Urinary bladder (tissue), 4 donors: ENCODE results near the gene PXN. TPM values are rescaled to one million over a fixed set of nuclear protein-coding genes. Genes with fewer than 3 reads are reported as not detected.
"Not testable (repeated sequence)": the region's sequence is repeated elsewhere in the genome, so short reads cannot be mapped to it uniquely, and the experiment has no call there.

Experiments used
- DNase-seq: peaks from one replicate; pipeline ENCODE4 v3.0.0-alpha.2; 2015; ENCODE audit errors: extremely low spot score
- H3K27ac ChIP-seq: one replicate; pipeline ENCODE4 v1.5.1; 2013; ENCODE audit warnings: low read depth, mild to moderate bottlenecking, moderate library complexity
- H3K36me3 ChIP-seq: one replicate; pipeline ENCODE4 v1.6.1; 2013; ENCODE audit warnings: mild to moderate bottlenecking, moderate library complexity; ENCODE audit not compliant: insufficient read depth
- H3K4me1 ChIP-seq: one replicate; pipeline ENCODE4 v1.6.1; 2013; ENCODE audit warnings: mild to moderate bottlenecking, moderate library complexity; ENCODE audit not compliant: insufficient read depth
- H3K4me3 ChIP-seq: one replicate; pipeline ENCODE4 v1.5.1; 2013; ENCODE audit warnings: low read depth, low read length
- WGBS: extraction: QIAGEN DNeasy Blood & Tissue Kit; methylation state at CpG from one replicate; pipeline ENCODE4 v1.1.7; 2013; 5-methylcytosine and 5-hydroxymethylcytosine counted together
- polyA plus RNA-seq: library from polyadenylated mRNA; stranded (reverse); fragments of 200-250 nt; gene quantifications from one replicate; pipeline ENCODE4 v1.2.3, GENCODE V29; 2013
- total RNA-seq: library from RNA; depleted of rRNA; stranded (reverse); fragments of >200 nt; gene quantifications from one replicate; pipeline ENCODE4 v1.2.3, GENCODE V29; 2014
- donor health status: healthy with polysubstance abuse.
- donor health status: healthy.

Gene PXN
- total and polyA plus RNA-seq, 2 donors: 32.4 to 111 TPM

DNA sequence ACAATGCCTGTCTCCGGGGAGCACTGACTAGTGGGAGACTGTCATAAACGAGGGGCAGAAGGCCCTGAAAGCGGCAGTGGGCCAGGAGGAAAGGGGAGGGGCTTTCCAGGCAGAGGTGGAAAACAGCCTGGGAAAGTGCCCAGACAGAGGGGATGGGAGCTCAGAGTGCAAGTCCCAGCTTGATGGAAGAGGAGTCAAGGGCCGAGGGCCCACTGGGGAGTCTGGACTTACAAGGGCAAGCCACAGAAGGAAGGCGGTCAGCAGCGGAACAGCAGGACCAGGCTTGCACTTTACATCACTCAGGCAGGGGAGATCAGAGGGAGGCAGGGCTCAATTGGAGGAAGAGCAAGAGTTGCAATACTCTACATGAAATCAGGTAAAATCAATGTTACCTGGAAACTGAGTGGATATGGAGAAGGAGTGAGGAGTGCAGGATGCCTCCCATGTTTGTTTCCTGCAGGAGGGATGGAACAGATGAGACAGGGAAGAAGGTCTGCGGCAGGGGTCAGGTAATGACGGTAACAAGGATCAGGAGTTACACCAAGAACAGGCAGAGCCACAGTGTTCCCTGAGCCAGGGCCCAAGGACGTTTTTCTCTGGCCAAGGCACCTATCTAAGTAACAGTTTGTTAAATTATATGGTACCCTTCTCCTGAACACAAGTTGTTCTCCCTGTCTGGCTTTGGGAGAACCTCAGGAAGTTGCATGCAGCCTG is 23.8 kb downstream of the PXN start:
- H3K27ac ChIP-seq: no peak overlapping the region
- H3K4me3 ChIP-seq: no peak overlapping the region
- H3K36me3 ChIP-seq: no peaks in the 10 kb centered on the region
- H3K4me1 ChIP-seq: no peaks in the 10 kb centered on the region
- no peak for DNase-seq
- WGBS: 40% methylated on average over 9 of the region's 9 CpGs

- no peak overlapping the region for H3K27ac ChIP-seq
- H3K4me1 ChIP-seq: no peaks in the 10 kb centered on the region
- DNase-seq: no peak
These were observed 25.1 kb downstream of the PXN start for GRCh38 chr12:120240495-120240833.

DNA sequence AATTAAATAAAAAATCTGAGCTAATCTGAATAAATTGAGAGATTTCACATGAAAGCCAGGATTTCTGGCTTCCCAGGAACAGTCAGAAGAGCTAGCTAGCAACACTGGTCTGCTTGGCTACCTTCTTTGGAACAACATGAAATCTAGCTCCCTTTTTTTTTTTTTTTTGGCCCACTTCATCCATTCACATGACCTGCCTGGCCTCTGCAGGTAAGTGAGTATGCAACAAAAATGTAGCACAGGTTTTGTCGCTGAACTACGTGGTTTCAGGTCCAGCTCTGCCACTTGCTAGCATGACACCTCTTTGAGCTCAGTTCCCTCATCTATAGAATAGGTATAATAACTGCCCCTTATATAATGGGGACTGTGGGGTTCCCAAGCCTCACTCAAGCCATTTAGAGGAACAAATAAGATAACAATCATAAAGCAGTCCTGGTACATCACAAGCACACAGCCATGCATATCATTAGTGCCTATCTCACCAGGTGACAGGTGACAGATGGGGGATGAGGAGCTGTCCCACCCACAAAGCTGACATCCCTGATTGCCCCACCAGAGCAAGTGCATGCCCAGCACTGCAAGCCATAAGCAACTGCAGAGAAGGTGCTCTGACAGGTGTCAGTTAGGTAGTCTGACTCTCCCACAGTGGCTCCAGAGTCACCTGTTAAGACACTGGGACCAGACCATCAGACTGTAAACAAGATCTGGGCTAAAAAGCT is 25.6 kb downstream of the PXN start:
- Histone ChIP-seq H3K27ac (no peak overlapping the region), H3K4me3 (no peak overlapping the region), H3K4me1 (no peaks in the 10 kb centered on the region), H3K36me3 (no peaks in the 10 kb centered on the region)
- 85% methylated on average over 2 of the region's 2 CpGs for WGBS
- DNase-seq: no peak

More at GRCh38 chr12:120240495-120240833, 25.1 kb downstream of the PXN start:
- Histone ChIP-seq H3K36me3 (no peaks in the 10 kb centered on the region), H3K4me3 (no peak overlapping the region)
- WGBS: 58% methylated on average over 5 of the region's 5 CpGs

GRCh38 chr12:120238839-120239445 is 26.6 kb downstream of the PXN start:
- no peaks in the 10 kb centered on the region for H3K4me1 ChIP-seq
- H3K36me3 ChIP-seq: no peaks in the 10 kb centered on the region
- 77% methylated on average over 12 of the region's 12 CpGs for WGBS
- no peak overlapping the region for H3K27ac ChIP-seq
- DNase-seq: no peak
- H3K4me3 ChIP-seq: no peak overlapping the region

- no peak overlapping the region for H3K4me3 ChIP-seq
- no peak for DNase-seq
- no peaks in the 10 kb centered on the region for H3K36me3 ChIP-seq
- WGBS: 63% methylated on average over 9 of the region's 9 CpGs
- H3K27ac ChIP-seq: no peak overlapping the region
- H3K4me1 ChIP-seq: no peaks in the 10 kb centered on the region
These were observed 27.3 kb downstream of the PXN start for GRCh38 chr12:120238217-120238616.

DNA sequence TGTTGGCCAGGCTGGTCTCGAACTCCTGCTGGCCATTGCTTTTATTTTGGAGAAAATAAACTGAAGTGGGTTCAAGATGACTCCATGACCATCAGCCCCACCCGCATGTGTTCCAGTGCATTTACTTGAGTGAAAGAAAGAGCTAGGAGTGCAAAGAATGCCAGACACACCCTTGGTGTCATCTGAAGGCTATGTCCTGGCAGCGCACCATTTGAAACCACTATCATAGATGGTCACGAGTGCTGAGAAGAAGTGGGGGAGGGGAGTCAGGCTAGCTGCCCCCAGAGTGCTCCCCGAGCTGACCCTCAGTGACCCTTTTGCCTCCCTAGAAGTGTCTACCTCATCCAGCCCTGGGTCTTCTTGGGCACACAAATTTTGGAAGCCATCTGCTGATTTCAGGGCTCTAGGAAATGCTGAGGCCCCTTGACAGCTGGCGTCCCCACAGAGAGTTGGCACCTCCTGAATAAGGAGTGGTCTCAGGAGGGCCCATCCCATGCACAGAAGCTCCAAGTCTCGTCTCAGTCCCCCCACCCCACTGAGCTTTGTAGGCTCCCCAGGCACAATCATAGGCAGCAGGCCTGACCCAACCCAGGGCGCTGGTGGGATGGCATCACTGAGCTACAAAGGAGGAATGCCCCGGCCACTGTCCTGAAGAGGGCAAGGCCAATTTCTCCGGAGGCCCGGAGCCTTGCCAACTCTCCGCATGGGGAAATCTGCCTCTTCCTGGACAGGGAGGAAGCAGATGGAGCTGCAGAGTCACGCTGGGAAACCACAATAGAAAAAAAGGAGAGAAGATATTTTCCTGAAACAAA is 28.0 kb downstream of the PXN start:
- 51% methylated on average over 13 of the region's 13 CpGs for WGBS
- Histone ChIP-seq H3K4me1 (no peaks in the 10 kb centered on the region), H3K36me3 (no peaks in the 10 kb centered on the region), H3K4me3 (no peak overlapping the region), H3K27ac (no peak overlapping the region)
- no peak for DNase-seq

GRCh38 chr12:120236809-120237208 is 28.7 kb downstream of the PXN start:
- H3K4me3 ChIP-seq, H3K4me1 ChIP-seq, H3K36me3 ChIP-seq, DNase-seq, H3K27ac ChIP-seq: not testable (repeated sequence)
- WGBS: 83% methylated on average over 3 of the region's 3 CpGs

GRCh38 chr12:120235369-120236323 is 29.9 kb downstream of the PXN start:
- WGBS: 66% methylated on average over 18 of the region's 18 CpGs
- Histone ChIP-seq H3K27ac (peak overlapping the region; percentile 54), H3K4me3 (no peak overlapping the region), H3K4me1 (no peaks in the 10 kb centered on the region), H3K36me3 (no peaks in the 10 kb centered on the region)
- no peak for DNase-seq

GRCh38 chr12:120234643-120235368 is 30.7 kb downstream of the PXN start:
- H3K4me1 ChIP-seq: peaks cover under 1% of the 10 kb centered on the region
- peak; percentile 58 for DNase-seq
- no peaks in the 10 kb centered on the region for H3K36me3 ChIP-seq
- no peak overlapping the region for H3K4me3 ChIP-seq
- H3K27ac ChIP-seq: peak overlapping the region; percentile 54
- WGBS: 17% methylated on average over 13 of the region's 13 CpGs

DNA sequence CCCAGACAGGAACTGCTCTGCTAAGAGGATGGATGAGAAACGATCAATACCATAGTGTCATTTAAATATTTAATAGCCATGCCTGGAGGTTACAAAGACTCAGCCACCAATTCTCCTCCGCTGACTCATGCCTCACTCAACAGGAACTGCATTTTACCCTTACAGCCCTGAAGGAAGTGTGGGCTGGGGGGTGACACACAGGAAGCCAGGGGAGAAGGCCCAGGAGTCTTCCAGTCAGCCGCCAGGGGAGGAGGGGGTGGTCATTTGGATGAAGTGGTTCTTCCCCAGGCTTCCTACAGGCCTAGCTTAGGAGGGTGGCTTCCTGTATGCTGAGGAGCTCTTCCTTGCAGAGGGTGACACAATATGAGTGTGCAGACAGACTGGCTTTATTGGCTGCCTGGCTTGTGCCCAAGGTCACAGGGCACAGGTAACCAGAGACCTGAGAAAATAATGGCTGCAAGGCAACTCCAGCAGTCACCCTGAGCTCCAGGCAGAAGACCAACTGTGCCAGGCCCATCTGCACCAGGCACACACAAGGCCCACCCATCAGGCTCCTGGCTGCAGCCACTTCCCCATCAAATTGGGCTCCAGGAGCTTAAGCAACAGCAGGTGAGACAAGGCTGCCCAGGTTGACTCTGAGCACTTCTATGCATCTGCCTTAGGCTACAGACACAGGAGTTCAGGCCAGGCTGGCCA is 34.1 kb downstream of the PXN start:
- Histone ChIP-seq H3K4me1 (peaks cover 6% of the 10 kb centered on the region), H3K27ac (peak overlapping the region; percentile 94), H3K36me3 (no peaks in the 10 kb centered on the region), H3K4me3 (no peak overlapping the region)
- no peak for DNase-seq
- WGBS: 30% methylated on average over 3 of the region's 3 CpGs

DNA sequence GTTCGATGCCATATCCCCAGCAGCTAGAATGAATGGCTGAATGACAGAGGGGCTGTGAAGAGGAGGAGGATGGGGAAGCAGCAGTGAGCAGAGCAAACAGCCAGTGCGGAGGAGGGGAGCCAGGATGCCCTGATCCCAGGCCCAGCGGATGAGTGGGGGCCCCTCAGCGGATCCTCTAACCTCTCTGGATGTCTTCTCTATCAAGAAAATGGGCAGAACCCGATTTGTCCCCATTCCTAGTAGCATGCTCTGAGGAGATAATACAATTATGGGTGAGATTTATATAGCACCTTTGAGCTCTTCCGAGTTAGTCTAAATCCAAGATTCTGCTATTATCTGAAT is 34.6 kb downstream of the PXN start:
- Histone ChIP-seq H3K27ac (peak overlapping the region; percentile 94), H3K36me3 (no peaks in the 10 kb centered on the region), H3K4me1 (peaks cover 6% of the 10 kb centered on the region), H3K4me3 (no peak overlapping the region)
- WGBS: 22% methylated on average over 6 of the region's 6 CpGs
- no peak for DNase-seq
